ENCODE measurements around the gene HOXB9. TPM values are rescaled to one million over a fixed set of nuclear protein-coding genes. Genes with fewer than 3 reads are reported as not detected.

HOXB9 gene
- total and polyA plus RNA-seq, 2 donors (not counting 3 experiments of a cell fraction or from before 2014, with no cell fraction given), result 0.79 to 1.1 TPM

DNA sequence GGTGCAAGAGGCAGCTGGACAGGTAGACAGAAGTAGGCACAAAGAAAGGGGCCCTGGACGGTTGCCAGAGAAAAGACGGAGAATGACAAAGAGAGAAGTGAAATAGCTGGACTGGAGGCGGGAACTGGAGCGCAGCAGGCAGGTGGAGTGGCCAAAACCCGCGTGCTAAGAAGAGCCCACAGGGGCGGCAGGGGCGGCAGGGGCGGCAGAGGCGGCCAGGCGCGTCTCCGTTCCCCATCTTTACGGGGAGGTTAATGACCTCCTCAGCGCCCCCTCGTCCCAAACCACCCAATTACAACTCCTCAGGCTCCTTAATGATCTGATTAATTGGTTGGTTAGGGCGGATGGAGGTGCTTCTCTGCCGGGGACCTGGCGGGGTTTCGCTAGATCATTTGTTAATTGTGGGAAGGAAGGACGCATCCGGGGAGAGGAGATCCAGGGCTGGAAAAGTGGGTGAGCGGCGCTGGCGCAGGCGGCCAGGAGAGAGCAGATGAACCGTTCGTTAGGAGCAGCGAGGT lies 15.4 kb upstream of the HOXB9 start:
- Histone ChIP-seq H3K27ac (ENCODE audit: insufficient read depth, low read depth, low read length) (no peak overlapping the region), H3K4me1 (ENCODE audit: control insufficient read depth, extremely low read depth, insufficient read depth, low read length) (no peaks in the 10 kb centered on the region), H3K9me3 (replicated peaks; ENCODE audit: control insufficient read depth, insufficient read depth, low read length) (no peaks in the 10 kb centered on the region), H3K36me3 (ENCODE audit: control insufficient read depth in 2 of 2, extremely low read depth in 1 of 2, insufficient read depth in 2 of 2, low read length in 2 of 2) (no peaks in the 10 kb centered on the region), H3K9me1 (replicated peaks; ENCODE audit: control insufficient read depth, extremely low read depth, insufficient read depth, low read length) (no peaks in the 10 kb centered on the region), H3K4me2 (ENCODE audit: insufficient read depth, low read length) (no peak overlapping the region), H3K27me3 (ENCODE audit: control insufficient read depth in 2 of 2, insufficient read depth in 2 of 2, low read length in 2 of 2) (peaks cover 83 to 93% of the 10 kb centered on the region in 2 experiments), H4K20me1 (replicated peaks; ENCODE audit: control insufficient read depth, extremely low read depth, insufficient read depth, low read length) (no peaks in the 10 kb centered on the region), H2AFZ (ENCODE audit: low read depth, low read length) (no peak overlapping the region), H3K79me2 (ENCODE audit: control insufficient read depth, insufficient read depth, low read length) (no peaks in the 10 kb centered on the region), H3K4me3 (replicated peaks in 1 of 3; ENCODE audit: insufficient read depth in 1 of 3, low read depth in 1 of 3, low read length in 3 of 3) (no peak overlapping the region), H3K9ac (replicated peaks; ENCODE audit: extremely low read depth, insufficient read depth, low read length) (no peak overlapping the region)
- TF ChIP-seq, protein P1, sequence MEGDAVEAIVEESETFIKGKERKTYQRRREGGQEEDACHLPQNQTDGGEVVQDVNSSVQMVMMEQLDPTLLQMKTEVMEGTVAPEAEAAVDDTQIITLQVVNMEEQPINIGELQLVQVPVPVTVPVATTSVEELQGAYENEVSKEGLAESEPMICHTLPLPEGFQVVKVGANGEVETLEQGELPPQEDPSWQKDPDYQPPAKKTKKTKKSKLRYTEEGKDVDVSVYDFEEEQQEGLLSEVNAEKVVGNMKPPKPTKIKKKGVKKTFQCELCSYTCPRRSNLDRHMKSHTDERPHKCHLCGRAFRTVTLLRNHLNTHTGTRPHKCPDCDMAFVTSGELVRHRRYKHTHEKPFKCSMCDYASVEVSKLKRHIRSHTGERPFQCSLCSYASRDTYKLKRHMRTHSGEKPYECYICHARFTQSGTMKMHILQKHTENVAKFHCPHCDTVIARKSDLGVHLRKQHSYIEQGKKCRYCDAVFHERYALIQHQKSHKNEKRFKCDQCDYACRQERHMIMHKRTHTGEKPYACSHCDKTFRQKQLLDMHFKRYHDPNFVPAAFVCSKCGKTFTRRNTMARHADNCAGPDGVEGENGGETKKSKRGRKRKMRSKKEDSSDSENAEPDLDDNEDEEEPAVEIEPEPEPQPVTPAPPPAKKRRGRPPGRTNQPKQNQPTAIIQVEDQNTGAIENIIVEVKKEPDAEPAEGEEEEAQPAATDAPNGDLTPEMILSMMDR (IDR thresholded peaks at IDR 0.05; ENCODE audit: extremely low read depth in 1 of 2, insufficient read depth in 1 of 2, low read depth in 1 of 2, low read length in 2 of 2), result no peak
- TF ChIP-seq GATA2 (IDR thresholded peaks at IDR 0.05; ENCODE audit: insufficient read depth, insufficient read length, low read depth, low read length) (no peak), POLR2A (IDR thresholded peaks at IDR 0.05; ENCODE audit: low read depth, low read length) (no peak), POLR2AphosphoS5 (IDR thresholded peaks at IDR 0.05; ENCODE audit: insufficient read depth, low read depth, low read length) (no peak), FOS (IDR thresholded peaks at IDR 0.05; ENCODE audit: borderline replicate concordance, insufficient read depth, low read length) (no peak), MYC (IDR thresholded peaks at IDR 0.05; ENCODE audit: low read depth, low read length) (no peak), EZH2 (IDR thresholded peaks at IDR 0.05; ENCODE audit: borderline replicate concordance, low read depth, low read length, severe bottlenecking) (no peak), JUN (IDR thresholded peaks at IDR 0.05; ENCODE audit: borderline replicate concordance, insufficient read depth, insufficient read length, low read depth) (no peak)
- TF ChIP-seq, protein P2, sequence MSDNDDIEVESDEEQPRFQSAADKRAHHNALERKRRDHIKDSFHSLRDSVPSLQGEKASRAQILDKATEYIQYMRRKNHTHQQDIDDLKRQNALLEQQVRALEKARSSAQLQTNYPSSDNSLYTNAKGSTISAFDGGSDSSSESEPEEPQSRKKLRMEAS (IDR thresholded peaks at IDR 0.05; ENCODE audit: insufficient read depth, insufficient read length), result no peak
- POLR2A ChIA-PET, result no interaction called here
- no peak for DNase-seq (ENCODE audit: low read depth, low spot score)
- CTCF ChIA-PET, result interaction anchor here (1.6 kb wide), 1 partner anchor 9 kb away, joined by 6 read pairs; no protein-coding TSS in a partner anchor
- dilution Hi-C loops (cut with MboI; ENCODE audit: extremely low pct_ligation_motif_present, low sequenced_read_pairs), result no loop called here
- FAIRE-seq, result no peak
- intact Hi-C loops (cut with micrococcal nuclease), result no loop called here
- BruUV-seq (replicated peaks), result no TSS peak

All from endothelial cell of umbilical vein (primary cell).